ENCODE data around the gene LYRM1.

LYRM1 gene

GRCh38 chr16:20930365-20930690, 29.8 kb downstream of the LYRM1 start:
- no peak for DNase-seq
- no peak overlapping the region for H3K4me3 ChIP-seq (ENCODE audit: low read depth, low read length)
- no peaks in the 10 kb centered on the region for H3K4me1 ChIP-seq
- no peaks in the 10 kb centered on the region for H3K36me3 ChIP-seq
- H3K27me3 ChIP-seq: no peaks in the 10 kb centered on the region
- TF ChIP-seq CTCF (IDR thresholded peaks at IDR 0.05; ENCODE audit: low read depth, low read length): no peak
- H3K9me3 ChIP-seq: no peaks in the 10 kb centered on the region

DNA sequence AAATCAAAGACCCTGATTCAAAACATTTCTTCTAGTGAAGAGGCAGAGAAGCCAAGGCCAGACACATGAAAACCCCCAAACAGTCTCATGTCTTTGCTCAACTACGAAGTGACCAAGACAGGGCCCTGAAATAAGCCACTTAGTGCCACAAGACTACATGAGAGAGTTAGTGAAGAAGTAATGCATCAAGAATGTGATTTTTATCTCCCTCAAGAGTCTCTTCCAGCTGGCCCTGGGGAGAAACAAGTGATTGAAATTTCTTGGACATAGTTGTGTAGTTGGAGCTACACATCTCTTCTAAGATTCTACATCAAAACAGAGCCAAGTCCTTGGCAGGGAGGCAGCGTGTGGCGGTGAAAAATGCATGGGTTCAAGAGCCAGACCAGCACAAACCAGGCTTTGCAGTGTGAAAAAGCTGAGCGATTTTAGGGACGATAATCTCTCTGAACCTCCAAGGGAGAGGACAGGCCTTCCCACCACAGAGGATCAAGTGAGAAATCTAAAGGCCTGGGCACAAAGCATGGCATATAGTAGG, 30.6 kb downstream of the LYRM1 start:
- H3K9me3 ChIP-seq: no peaks in the 10 kb centered on the region
- H3K4me1 ChIP-seq: no peaks in the 10 kb centered on the region
- DNase-seq: no peak
- H3K27me3 ChIP-seq: no peaks in the 10 kb centered on the region
- no peak for TF ChIP-seq CTCF (IDR thresholded peaks at IDR 0.05; ENCODE audit: low read depth, low read length)
- H3K4me3 ChIP-seq (ENCODE audit: low read depth, low read length): no peak overlapping the region
- no peaks in the 10 kb centered on the region for H3K36me3 ChIP-seq

DNA sequence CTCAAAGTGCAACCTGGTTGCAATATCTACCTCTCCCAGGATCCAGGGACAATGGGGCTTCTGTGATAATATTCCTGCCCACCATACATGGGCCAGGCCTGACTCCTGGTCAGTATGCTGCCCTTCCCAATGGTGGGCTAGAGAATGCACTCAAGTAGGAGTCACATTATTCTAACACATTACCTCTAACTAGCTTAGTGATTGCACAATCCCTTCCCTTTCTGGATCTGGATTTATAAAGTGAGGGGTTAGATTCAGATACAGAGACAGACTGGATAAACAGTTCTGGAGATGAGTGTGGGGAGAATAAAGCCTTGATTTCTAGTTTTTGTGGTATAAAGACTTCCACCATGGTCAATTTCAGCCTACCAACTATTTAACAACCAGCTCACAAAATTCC, 33.0 kb downstream of the LYRM1 start:
- no peak overlapping the region for H3K4me3 ChIP-seq (ENCODE audit: low read depth, low read length)
- H3K27me3 ChIP-seq: no peaks in the 10 kb centered on the region; the same call in 1 of the 2 replicates
- no peaks in the 10 kb centered on the region for H3K4me1 ChIP-seq
- H3K9me3 ChIP-seq: no peaks in the 10 kb centered on the region
- no peaks in the 10 kb centered on the region for H3K36me3 ChIP-seq
- no peak for TF ChIP-seq CTCF (IDR thresholded peaks at IDR 0.05; ENCODE audit: low read depth, low read length)
- no peak for DNase-seq

DNA sequence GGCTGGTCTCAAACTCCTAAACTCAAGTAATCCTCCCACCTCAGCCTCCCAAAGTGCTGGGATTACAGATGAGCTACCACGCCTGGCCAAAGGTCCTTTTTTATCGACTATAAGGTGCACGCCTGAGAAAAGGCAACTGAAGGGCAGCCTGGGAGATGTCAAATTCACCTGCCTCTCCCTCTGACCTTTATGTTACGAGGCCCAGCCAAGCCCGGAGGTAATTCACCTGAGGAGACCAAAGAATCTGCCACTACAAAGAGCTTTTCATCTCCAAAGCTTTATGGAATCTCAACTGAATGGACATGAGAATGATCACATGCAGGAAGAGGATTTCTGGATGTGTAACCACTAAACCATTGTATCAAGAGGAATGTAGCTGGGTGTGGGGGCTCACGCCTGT, 37.2 kb downstream of the LYRM1 start:
- DNase-seq: no peak
- no peaks in the 10 kb centered on the region for H3K36me3 ChIP-seq
- H3K9me3 ChIP-seq: no peaks in the 10 kb centered on the region
- no peaks in the 10 kb centered on the region for H3K4me1 ChIP-seq
- no peak overlapping the region for H3K4me3 ChIP-seq (ENCODE audit: low read depth, low read length)
- TF ChIP-seq CTCF (IDR thresholded peaks at IDR 0.05; ENCODE audit: low read depth, low read length): no peak
- no peaks in the 10 kb centered on the region; the same call in 1 of the 2 replicates for H3K27me3 ChIP-seq

GRCh38 chr16:20938426-20938825, 37.9 kb downstream of the LYRM1 start:
- Histone ChIP-seq H3K4me1 (no peaks in the 10 kb centered on the region), H3K9me3 (no peaks in the 10 kb centered on the region), H3K36me3 (no peaks in the 10 kb centered on the region), H3K27me3 (no peaks in the 10 kb centered on the region; the same call in 1 of the 2 replicates), H3K4me3 (ENCODE audit: low read depth, low read length) (no peak overlapping the region)
- TF ChIP-seq CTCF (IDR thresholded peaks at IDR 0.05; ENCODE audit: low read depth, low read length): no peak
- DNase-seq: no peak

DNA sequence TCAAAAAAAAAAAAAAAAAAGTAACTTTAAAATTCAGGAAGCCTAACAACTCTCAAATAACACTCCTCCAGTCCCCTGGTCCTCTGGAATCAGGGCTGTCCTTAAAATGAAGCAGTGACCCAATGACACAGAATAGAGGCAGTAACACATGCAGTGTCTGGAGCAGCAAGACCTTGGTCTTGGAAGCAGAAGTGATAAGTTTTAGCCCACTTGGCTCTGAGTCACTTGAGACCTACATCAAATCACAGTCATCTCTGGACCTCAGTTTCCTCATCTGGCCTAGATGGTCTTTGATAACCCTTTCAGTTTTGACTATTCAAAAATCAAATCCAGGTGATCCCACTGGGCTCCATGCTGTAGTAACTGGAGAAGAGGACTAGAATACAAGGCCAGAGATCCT, 39.0 kb downstream of the LYRM1 start:
- H3K4me3 ChIP-seq (ENCODE audit: low read depth, low read length): no peak overlapping the region
- H3K27me3 ChIP-seq: no peaks in the 10 kb centered on the region; the same call in 1 of the 2 replicates
- H3K4me1 ChIP-seq: no peaks in the 10 kb centered on the region
- no peaks in the 10 kb centered on the region for H3K9me3 ChIP-seq
- no peaks in the 10 kb centered on the region for H3K36me3 ChIP-seq
- DNase-seq: no peak
- no peak for TF ChIP-seq CTCF (IDR thresholded peaks at IDR 0.05; ENCODE audit: low read depth, low read length)
